Mesothelial cell of epicardium (in vitro differentiated cells): ENCODE measurements around the gene ASPN. TPM values are rescaled to one million over a fixed set of nuclear protein-coding genes. Genes with fewer than 3 reads are reported as not detected.

Experiments used
- microRNA-seq: library from miRNA; unstranded; fragments of <30 nt; microRNA quantifications from one replicate; pipeline ENCODE4 v1.2.0, GENCODE V29; 2021; ENCODE audit warnings: inconsistent platforms, mixed read lengths
- total RNA-seq: library from RNA; stranded (reverse); gene quantifications from 3 replicates; pipeline ENCODE4 v1.2.1, GENCODE V29; 2021

Gene ASPN
- total RNA-seq, 1 donor from 2014 or later, result 0.63 TPM

Small RNAs within 50 kb of the gene (microRNA-seq; reads per million reads assigned to microRNA genes)
- not detected for gene MIR4670

Other genes starting within 250 kb of the ASPN start
- 117 to 127 TPM (median 126 TPM) in 3 replicates for gene IARS1, start 188.8 kb downstream of the ASPN start, total RNA-seq
- gene NOL8, start 157.2 kb downstream of the ASPN start, total RNA-seq, result 39.0 to 43.4 TPM (median 42.7 TPM) in 3 replicates
- gene CENPP, start 156.6 kb downstream of the ASPN start, total RNA-seq, result 6.0 to 7.8 TPM (median 7.4 TPM) in 3 replicates
- 2.2 to 3.1 TPM (median 2.6 TPM) in 3 replicates for gene OGN, start 77.9 kb downstream of the ASPN start, total RNA-seq
- gene OMD, start 58.0 kb downstream of the ASPN start, total RNA-seq, result not detected in 3 replicates
- gene ECM2, start 53.5 kb upstream of the ASPN start, total RNA-seq, result 0.16 to 0.20 TPM in 2 of 3 replicates, not detected in the other
- gene IPPK, start 187.6 kb upstream of the ASPN start, total RNA-seq, result 7.8 to 10.0 TPM (median 9.3 TPM) in 3 replicates